GM23248 (cell line): Measurements from ENCODE around the gene PGS1. TPM values are rescaled to one million over a fixed set of nuclear protein-coding genes. Genes with fewer than 3 reads are reported as not detected.

Source experiments
- DNase-seq: peaks from one replicate; pipeline ENCODE4 v3.0.0-alpha.2; 2015
- H2AFZ ChIP-seq: fragments of 200-600 bp; sonication (generic); 2 replicates; pipeline ENCODE4 v1.6.1; 2016; ENCODE audit warnings: antibody characterized with exemption
- H3F3A ChIP-seq: fragments of 200-600 bp; sonication (generic); 2 replicates; pipeline ENCODE4 v1.6.1; 2016; ENCODE audit warnings: mild to moderate bottlenecking, antibody characterized with exemption, mixed run types; ENCODE audit not compliant: insufficient read depth
- H3K27ac ChIP-seq: fragments of 200-600 bp; sonication (generic); 2 replicates; pipeline ENCODE4 v1.5.1; 2016; ENCODE audit warnings: mild to moderate bottlenecking
- H3K27me3 ChIP-seq: fragments of 200-600 bp; sonication (generic); replicated peaks from 2 replicates; pipeline ENCODE4 v1.6.1; 2016; ENCODE audit warnings: mild to moderate bottlenecking; ENCODE audit not compliant: insufficient read depth
- H3K36me3 ChIP-seq: fragments of 200-600 bp; sonication (generic); 2 replicates; pipeline ENCODE4 v1.6.1; 2016; ENCODE audit warnings: low read depth, mild to moderate bottlenecking
- H3K4me1 ChIP-seq: fragments of 200-600 bp; sonication (generic); 2 replicates; pipeline ENCODE4 v1.6.1; 2016; ENCODE audit warnings: mild to moderate bottlenecking; ENCODE audit not compliant: insufficient read depth
- H3K4me2 ChIP-seq: fragments of 200-600 bp; sonication (generic); one replicate; pipeline ENCODE4 v1.6.1; 2016; ENCODE audit warnings: mild to moderate bottlenecking; ENCODE audit not compliant: unreplicated experiment
- H3K4me3 ChIP-seq: fragments of 200-600 bp; sonication (generic); 2 replicates; pipeline ENCODE4 v1.5.1; 2016; ENCODE audit warnings: mild to moderate bottlenecking
- H3K79me2 ChIP-seq: fragments of 200-600 bp; sonication (generic); 2 replicates; pipeline ENCODE4 v1.6.1; 2016; ENCODE audit warnings: mild to moderate bottlenecking; ENCODE audit not compliant: insufficient read depth
- H3K9ac ChIP-seq: fragments of 200-600 bp; sonication (generic); 2 replicates; pipeline ENCODE4 v1.6.1; 2016; ENCODE audit warnings: mild to moderate bottlenecking
- H3K9me2 ChIP-seq: fragments of 200-600 bp; sonication (generic); 2 replicates; pipeline ENCODE4 v1.6.1; 2016; ENCODE audit warnings: mixed run types, mild to moderate bottlenecking, moderate library complexity; ENCODE audit not compliant: insufficient read depth
- H3K9me3 ChIP-seq: fragments of 200-600 bp; sonication (generic); one replicate; pipeline ENCODE4 v1.6.1; 2017; ENCODE audit warnings: low read depth
- H4K20me1 ChIP-seq: fragments of 200-600 bp; sonication (generic); 2 replicates; pipeline ENCODE4 v1.6.0; 2016; ENCODE audit not compliant: insufficient read depth
- EZH2 ChIP-seq: fragments of 200-600 bp; sonication (generic); IDR thresholded peaks from 2 replicates; pipeline ENCODE4 v1.6.1; 2018; ENCODE audit warnings: antibody characterized with exemption, mild to moderate bottlenecking; ENCODE audit not compliant: insufficient read depth, poor library complexity, severe bottlenecking
- EZH2phosphoT487 ChIP-seq: fragments of 200-600 bp; sonication (generic); IDR thresholded peaks from 2 replicates; pipeline ENCODE4 v1.6.1; 2018; ENCODE audit warnings: antibody characterized with exemption, moderate library complexity, mild to moderate bottlenecking, low read depth; ENCODE audit not compliant: insufficient read depth
- WGBS, 2 experiments: methylation state at CpG; one replicate each; pipeline ENCODE4 v1.1.6; 2015 to 2017; ENCODE audit warnings: low lambda C conversion rate in 2 of 2, low coverage in 1 of 2; ENCODE audit errors: missing lambda C conversion rate in 2 of 2; 5-methylcytosine and 5-hydroxymethylcytosine counted together
- in situ Hi-C: fragments of 300-500 bp; cut with MboI; formaldehyde crosslinking; loops from 2 replicates; pipeline ENCODE4 v1.15.0; 2020
- polyA plus RNA-seq: library from polyadenylated mRNA; unstranded; fragments of >200 nt; fragmentation: Nextera tagmentation; extraction: Ambion mirVana; gene quantifications from 2 replicates; pipeline ENCODE4 v1.2.1, GENCODE V29; 2016
- total RNA-seq: library from RNA; depleted of rRNA; stranded (reverse); fragments of >200 nt; shearing (Covaris generic); gene quantifications from 2 replicates; pipeline ENCODE4 v1.2.3, GENCODE V29; 2014

PGS1 gene
- total and polyA plus RNA-seq, 2 experiments from 2014 or later = 30.2 to 32.5 TPM

DNA sequence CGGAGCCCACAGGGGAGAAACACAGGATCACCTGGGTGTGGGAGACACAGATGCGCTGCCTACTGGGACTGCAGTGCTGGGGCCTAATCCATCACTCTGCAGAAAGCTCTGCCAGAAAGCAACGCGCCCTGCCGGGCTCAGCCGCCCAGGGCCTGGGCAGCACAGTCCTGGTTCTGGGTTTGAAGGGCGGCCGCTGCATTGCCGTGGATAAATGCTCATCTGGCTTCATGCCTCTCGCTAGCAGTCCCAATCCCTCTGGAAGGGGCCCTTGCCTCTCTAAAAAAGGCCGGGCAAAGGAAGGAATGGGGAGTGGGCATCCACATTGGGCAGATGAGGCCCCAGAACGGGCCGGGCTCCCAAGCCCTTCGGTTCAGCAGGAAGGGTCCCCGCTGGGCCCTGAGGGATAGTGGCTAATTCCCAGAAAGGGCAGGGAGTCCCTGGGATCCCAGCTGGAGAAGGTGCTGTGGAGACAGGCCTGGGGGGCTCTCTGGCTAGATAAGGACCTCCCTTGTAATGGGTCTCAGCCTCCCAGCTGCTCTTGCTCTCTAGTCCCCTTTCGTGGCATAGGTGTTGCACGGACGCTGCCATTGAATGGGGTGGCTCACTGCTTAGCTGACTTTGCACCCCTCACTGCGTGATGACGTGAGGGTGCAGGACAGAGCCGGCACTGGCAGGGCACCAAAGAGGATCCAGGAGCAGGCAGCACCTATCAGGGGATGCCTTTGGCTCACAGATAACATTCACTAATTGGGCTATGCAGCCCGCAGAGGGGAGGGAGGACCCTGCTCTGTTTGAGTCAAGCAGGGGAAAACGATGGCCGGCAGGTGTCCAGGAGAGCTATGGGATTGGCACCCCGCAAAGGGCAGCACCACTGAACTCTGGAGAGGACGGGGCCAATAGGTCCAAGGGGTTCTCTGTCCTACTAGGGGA, 88.6 kb downstream of the PGS1 start:
- H3K27ac ChIP-seq = no peak overlapping the region
- H3K27me3 ChIP-seq = no peaks in the 10 kb centered on the region
- no peaks in the 10 kb centered on the region for H3K4me1 ChIP-seq
- in situ Hi-C loops = no loop called here
- H3F3A ChIP-seq = no peaks in the 10 kb centered on the region
- no peaks in the 10 kb centered on the region for H3K9me3 ChIP-seq
- no peaks in the 10 kb centered on the region for H3K36me3 ChIP-seq
- no peaks in the 10 kb centered on the region for H4K20me1 ChIP-seq
- DNase-seq = no peak
- H3K9ac ChIP-seq = no peak overlapping the region
- H3K4me3 ChIP-seq = no peak overlapping the region
- no peak for TF ChIP-seq EZH2phosphoT487
- TF ChIP-seq EZH2 = no peak
- no peak overlapping the region for H2AFZ ChIP-seq
- H3K9me2 ChIP-seq = no peaks in the 10 kb centered on the region
- no peak overlapping the region for H3K4me2 ChIP-seq
- no peaks in the 10 kb centered on the region for H3K79me2 ChIP-seq
- 76 to 80% methylated on average over 26 of the region's 26 CpGs for WGBS, 2 experiments

DNA sequence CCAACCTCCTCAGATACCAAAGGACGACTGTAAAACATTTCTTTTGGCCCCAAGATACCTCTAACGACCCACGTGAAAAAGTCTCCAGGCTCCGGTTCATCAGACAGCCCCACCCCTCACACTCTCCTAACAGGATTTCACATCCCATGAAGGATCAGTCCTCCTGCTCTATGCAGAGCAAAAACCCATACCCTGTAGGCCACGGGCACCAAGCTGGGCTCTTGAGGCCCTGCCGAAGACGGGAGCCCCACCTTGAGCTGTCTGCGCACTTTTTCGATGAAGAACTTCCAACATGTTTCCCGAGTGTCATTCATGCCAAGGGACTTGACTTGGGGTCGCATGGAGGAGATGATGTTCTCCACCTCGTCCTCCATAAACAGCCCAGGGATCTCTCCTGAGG, 89.9 kb downstream of the PGS1 start:
- no peak overlapping the region for H3K4me3 ChIP-seq
- no peak overlapping the region for H3K9ac ChIP-seq
- H3K27ac ChIP-seq = no peak overlapping the region
- H3K27me3 ChIP-seq = no peaks in the 10 kb centered on the region
- in situ Hi-C loops = no loop called here
- H3K4me1 ChIP-seq = no peaks in the 10 kb centered on the region
- H3K36me3 ChIP-seq = no peaks in the 10 kb centered on the region
- DNase-seq = no peak
- no peak overlapping the region for H3K4me2 ChIP-seq
- WGBS, 2 experiments = 69 to 72% methylated on average over 12 of the region's 12 CpGs
- no peaks in the 10 kb centered on the region for H3K79me2 ChIP-seq
- H2AFZ ChIP-seq = no peak overlapping the region
- no peaks in the 10 kb centered on the region for H3K9me3 ChIP-seq
- TF ChIP-seq EZH2 (no peak), EZH2phosphoT487 (no peak)
- H3F3A ChIP-seq = no peaks in the 10 kb centered on the region
- H3K9me2 ChIP-seq = no peaks in the 10 kb centered on the region
- H4K20me1 ChIP-seq = no peaks in the 10 kb centered on the region

DNA sequence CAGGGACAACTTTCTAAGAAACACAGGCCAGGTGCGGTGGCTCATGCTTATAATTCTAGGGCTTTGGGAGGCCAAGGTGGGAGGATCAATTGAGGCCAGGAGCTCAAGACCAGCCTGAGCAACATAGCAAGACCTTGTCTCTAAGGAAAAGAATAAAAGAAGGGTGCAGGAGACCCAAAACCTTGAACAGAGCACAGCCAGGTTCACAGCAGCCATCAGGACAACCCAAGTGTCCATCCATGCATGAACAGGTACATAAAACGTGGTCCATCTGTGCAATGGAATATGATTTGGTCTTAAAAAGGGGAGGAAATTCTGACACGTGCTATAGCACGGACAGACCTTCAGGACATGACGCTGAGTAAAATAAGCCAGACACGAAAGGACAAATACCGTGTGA, 91.0 kb downstream of the PGS1 start:
- Histone ChIP-seq H3K79me2 (no peaks in the 10 kb centered on the region), H3K9me3 (no peaks in the 10 kb centered on the region), H3K9me2 (no peaks in the 10 kb centered on the region), H3K27me3 (peaks cover 8% of the 10 kb centered on the region; the same call in 1 of the 2 replicates), H3K9ac (no peak overlapping the region), H3K36me3 (no peaks in the 10 kb centered on the region), H3K27ac (no peak overlapping the region), H3F3A (no peaks in the 10 kb centered on the region), H3K4me2 (no peak overlapping the region), H2AFZ (no peak overlapping the region), H3K4me1 (no peaks in the 10 kb centered on the region), H3K4me3 (no peak overlapping the region), H4K20me1 (no peaks in the 10 kb centered on the region)
- no peak for TF ChIP-seq EZH2phosphoT487
- TF ChIP-seq EZH2 = no peak
- in situ Hi-C loops = no loop called here
- DNase-seq = no peak
- WGBS, 2 experiments = 63 to 69% methylated on average over 7 of the region's 7 CpGs

DNA sequence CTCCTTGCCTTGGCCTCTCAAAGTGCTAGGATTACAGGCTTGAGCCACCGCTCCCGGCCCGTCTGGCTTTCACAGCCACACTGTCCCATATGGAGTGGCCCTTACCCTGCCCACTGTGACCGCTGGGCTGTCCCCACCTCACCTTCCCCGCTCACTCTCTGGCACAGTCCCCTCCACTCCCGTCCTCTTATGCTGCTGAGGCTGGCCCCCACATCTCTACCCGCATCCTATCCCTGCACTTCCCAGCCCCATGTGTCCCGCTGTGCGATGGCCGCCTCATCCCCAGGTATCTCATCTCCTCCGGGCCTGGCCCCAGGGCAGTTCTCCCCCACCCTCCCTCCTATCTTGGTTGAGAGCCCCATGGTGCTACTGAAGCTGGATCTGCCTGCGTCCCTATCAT, 93.2 kb downstream of the PGS1 start:
- no peaks in the 10 kb centered on the region for H3K9me3 ChIP-seq
- H3K9me2 ChIP-seq = no peaks in the 10 kb centered on the region
- H3K79me2 ChIP-seq = no peaks in the 10 kb centered on the region
- no peak overlapping the region for H3K27ac ChIP-seq
- H2AFZ ChIP-seq = no peak overlapping the region
- in situ Hi-C loops = no loop called here
- no peak overlapping the region for H3K9ac ChIP-seq
- no peak overlapping the region for H3K4me3 ChIP-seq
- H3K4me1 ChIP-seq = no peaks in the 10 kb centered on the region
- peaks cover 22% of the 10 kb centered on the region; the same call in 1 of the 2 replicates for H3K27me3 ChIP-seq
- no peaks in the 10 kb centered on the region for H3K36me3 ChIP-seq
- no peak for DNase-seq
- TF ChIP-seq EZH2phosphoT487 (no peak), EZH2 (no peak)
- no peaks in the 10 kb centered on the region for H4K20me1 ChIP-seq
- H3K4me2 ChIP-seq = no peak overlapping the region
- no peaks in the 10 kb centered on the region for H3F3A ChIP-seq
- WGBS, 2 experiments = 71 to 75% methylated on average over 12 of the region's 12 CpGs
